ENCODE results near the gene TASP1.
A peak's percentile ranks its signal among the peaks of the same experiment; 100 is the strongest.

The TASP1 gene

GRCh38 chr20:13441388-13441787, 197.3 kb downstream of the TASP1 start:
- DNase-seq (ENCODE audit: low read depth): no peak

- DNase-seq (ENCODE audit: low read depth): no peak
These were observed 202.2 kb downstream of the TASP1 start for GRCh38 chr20:13436530-13436929.

- DNase-seq (ENCODE audit: low read depth): no peak
These were observed 206.6 kb downstream of the TASP1 start for GRCh38 chr20:13432126-13432525.

GRCh38 chr20:13430346-13431002, 208.3 kb downstream of the TASP1 start:
- peak; percentile 68 for DNase-seq (ENCODE audit: low read depth)

- no peak for DNase-seq (ENCODE audit: low read depth)
These were observed 210.0 kb downstream of the TASP1 start for GRCh38 chr20:13428684-13429083.

GRCh38 chr20:13426870-13427269, 211.9 kb downstream of the TASP1 start:
- no peak for DNase-seq (ENCODE audit: low read depth)

- DNase-seq (ENCODE audit: low read depth): no peak
These were observed 213.2 kb downstream of the TASP1 start for GRCh38 chr20:13425381-13426135.

GRCh38 chr20:13424174-13424833, 214.4 kb downstream of the TASP1 start:
- no peak for DNase-seq (ENCODE audit: low read depth)

- DNase-seq (ENCODE audit: low read depth): no peak
These were observed 215.1 kb downstream of the TASP1 start for GRCh38 chr20:13423472-13424173.

GRCh38 chr20:13422637-13423036, 216.1 kb downstream of the TASP1 start:
- peak; percentile 24 for DNase-seq (ENCODE audit: low read depth)

- no peak for DNase-seq (ENCODE audit: low read depth)
These were observed 218.1 kb downstream of the TASP1 start for GRCh38 chr20:13420625-13421024.

GRCh38 chr20:13419477-13419876, 219.3 kb downstream of the TASP1 start:
- DNase-seq (ENCODE audit: low read depth): no peak

- DNase-seq (ENCODE audit: low read depth): peak; percentile 52
These were observed 220.2 kb downstream of the TASP1 start for GRCh38 chr20:13418263-13419229.

- no peak for DNase-seq (ENCODE audit: low read depth)
These were observed 222.2 kb downstream of the TASP1 start for GRCh38 chr20:13416531-13416930.

- DNase-seq (ENCODE audit: low read depth): peak; percentile 5
These were observed 225.8 kb downstream of the TASP1 start for GRCh38 chr20:13412806-13413445.

GRCh38 chr20:13404293-13404692, 234.4 kb downstream of the TASP1 start:
- no peak for DNase-seq (ENCODE audit: low read depth)

- no peak for DNase-seq (ENCODE audit: low read depth)
These were observed 235.3 kb downstream of the TASP1 start for GRCh38 chr20:13403453-13403852.

GRCh38 chr20:13402986-13403385, 235.7 kb downstream of the TASP1 start:
- no peak for DNase-seq (ENCODE audit: low read depth)

GRCh38 chr20:13402171-13402760, 236.5 kb downstream of the TASP1 start:
- no peak for DNase-seq (ENCODE audit: low read depth)

- peak; percentile 4 for DNase-seq (ENCODE audit: low read depth)
These were observed 237.1 kb downstream of the TASP1 start for GRCh38 chr20:13401596-13401995.

Measured in iris pigment epithelial cell (primary cell).